GM12878 (cell line): ENCODE results near the gene NKD1. TPM values are rescaled to one million over a fixed set of nuclear protein-coding genes. Genes with fewer than 3 reads are reported as not detected.
A peak's percentile ranks its signal among the peaks of the same experiment; 100 is the strongest.

ENCODE experiments used
- CBX5 ChIP-seq: sonication (generic); IDR thresholded peaks from 2 replicates; pipeline ENCODE4 v1.6.1; 2016; ENCODE audit warnings: low read depth, moderate library complexity, mild to moderate bottlenecking, inconsistent platforms
- GATAD2B ChIP-seq: fragments of 450-650 bp; conservative IDR thresholded peaks from 2 replicates; pipeline ENCODE4 v1.6.1; 2017; ENCODE audit warnings: low read depth, mild to moderate bottlenecking, moderate library complexity
- NFIC ChIP-seq: IDR thresholded peaks from 2 replicates; pipeline ENCODE4 v1.6.1; 2012; ENCODE audit warnings: low read depth, mild to moderate bottlenecking, inconsistent platforms, low read length, moderate library complexity
- PML ChIP-seq: IDR thresholded peaks from 2 replicates; pipeline ENCODE4 v1.6.1; 2012; ENCODE audit warnings: low read length, inconsistent platforms
- SP1 ChIP-seq: IDR thresholded peaks from one replicate; pipeline ENCODE4 v1.6.1; 2011; ENCODE audit warnings: low read depth, low read length
- TBL1XR1 ChIP-seq: IDR thresholded peaks from 2 replicates; pipeline ENCODE4 v1.6.1; 2012; ENCODE audit warnings: low read depth, low read length, improper control_type of control experiment
- polyA plus RNA-seq, 11 experiments: library from polyadenylated mRNA; depleted of rRNA in 4 of 11; unstranded in 6 of 11; stranded (reverse) in 5 of 11; fragments of >200 nt; fragmentation: Nextera tagmentation in 4 of 11; fragmentation: Illumina TruSeq in 1 of 11; extraction: Ambion mirVana in 4 of 11; extraction: Trizol in 1 of 11; gene quantifications; 1 replicate in 1 of 11; 2 replicates in 10 of 11; pipeline versions ENCODE4 v1.2.1 to v1.2.3, GENCODE V29; 2011 to 2016; ENCODE audit warnings: inconsistent platforms in 2 of 11, missing spikeins in 2 of 11, low read depth in 1 of 11
- total RNA-seq, 4 experiments: library from RNA; depleted of rRNA in 3 of 4; stranded (reverse); fragments of >200 nt in 3 of 4; fragmentation: Illumina TruSeq in 1 of 4; extraction: Trizol in 1 of 4; gene quantifications; 2 replicates each; pipeline versions ENCODE4 v1.2.1 to v1.2.3, GENCODE V29; 2013 to 2021
- TF ChIP-seq, protein P1 (sequence below): fragments of 450-650 bp; IDR thresholded peaks from 2 replicates; pipeline ENCODE4 v1.6.1; 2014; ENCODE audit warnings: mild to moderate bottlenecking
- TF ChIP-seq, protein P2 (sequence below): IDR thresholded peaks from 2 replicates; pipeline ENCODE4 v1.6.1; 2011; ENCODE audit warnings: borderline replicate concordance, low read depth, mild to moderate bottlenecking, moderate library complexity, low read length; ENCODE audit not compliant: insufficient read depth, poor library complexity, severe bottlenecking

NKD1 gene
- total and polyA plus RNA-seq, 10 of the 15 experiments (the other 5 are each of a cell fraction or from before 2014, with no cell fraction given): under 0.01 to 0.49 (median 0.04) TPM; not detected in 2

DNA sequence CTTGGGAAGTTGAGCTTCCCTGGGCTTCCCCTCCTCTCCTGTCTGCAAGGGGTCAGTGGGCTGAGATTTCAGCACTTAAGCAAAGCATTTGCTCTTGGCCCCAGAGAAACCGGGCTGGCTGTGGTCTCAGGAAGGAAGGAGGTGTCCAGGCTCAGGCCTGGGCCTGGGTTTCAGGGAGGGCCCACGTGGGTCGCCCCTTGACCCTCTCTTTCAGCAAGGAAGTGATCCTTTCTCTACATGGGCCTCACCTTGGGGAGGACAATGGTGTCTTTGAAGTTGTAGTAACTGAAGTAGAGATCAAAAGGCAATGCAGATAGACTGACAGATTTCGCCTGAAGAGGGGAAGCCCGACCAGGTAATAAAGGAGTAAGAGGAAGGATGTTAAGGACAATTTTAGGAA lies 147.9 kb downstream of the NKD1 start (continued):
- TF ChIP-seq, protein P1, sequence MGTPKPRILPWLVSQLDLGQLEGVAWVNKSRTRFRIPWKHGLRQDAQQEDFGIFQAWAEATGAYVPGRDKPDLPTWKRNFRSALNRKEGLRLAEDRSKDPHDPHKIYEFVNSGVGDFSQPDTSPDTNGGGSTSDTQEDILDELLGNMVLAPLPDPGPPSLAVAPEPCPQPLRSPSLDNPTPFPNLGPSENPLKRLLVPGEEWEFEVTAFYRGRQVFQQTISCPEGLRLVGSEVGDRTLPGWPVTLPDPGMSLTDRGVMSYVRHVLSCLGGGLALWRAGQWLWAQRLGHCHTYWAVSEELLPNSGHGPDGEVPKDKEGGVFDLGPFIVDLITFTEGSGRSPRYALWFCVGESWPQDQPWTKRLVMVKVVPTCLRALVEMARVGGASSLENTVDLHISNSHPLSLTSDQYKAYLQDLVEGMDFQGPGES: no peak
- TF ChIP-seq, protein P2, sequence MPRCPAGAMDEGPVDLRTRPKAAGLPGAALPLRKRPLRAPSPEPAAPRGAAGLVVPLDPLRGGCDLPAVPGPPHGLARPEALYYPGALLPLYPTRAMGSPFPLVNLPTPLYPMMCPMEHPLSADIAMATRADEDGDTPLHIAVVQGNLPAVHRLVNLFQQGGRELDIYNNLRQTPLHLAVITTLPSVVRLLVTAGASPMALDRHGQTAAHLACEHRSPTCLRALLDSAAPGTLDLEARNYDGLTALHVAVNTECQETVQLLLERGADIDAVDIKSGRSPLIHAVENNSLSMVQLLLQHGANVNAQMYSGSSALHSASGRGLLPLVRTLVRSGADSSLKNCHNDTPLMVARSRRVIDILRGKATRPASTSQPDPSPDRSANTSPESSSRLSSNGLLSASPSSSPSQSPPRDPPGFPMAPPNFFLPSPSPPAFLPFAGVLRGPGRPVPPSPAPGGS: no peak
- peak; percentile 41; the same call in 1 of the 2 replicates for TF ChIP-seq NFIC
- no peak for TF ChIP-seq TBL1XR1
- no peak for TF ChIP-seq CBX5
- TF ChIP-seq PML: no peak
- no peak for TF ChIP-seq GATAD2B
- TF ChIP-seq SP1: no peak
